ENCODE measurements around the gene CHCHD3. TPM values are rescaled to one million over a fixed set of nuclear protein-coding genes. Genes with fewer than 3 reads are reported as not detected.

The CHCHD3 gene
- total and polyA plus RNA-seq, 9 of the 15 experiments (the other 6 are each of a cell fraction or from before 2014, with no cell fraction given) = 66.2 to 279 (median 204) TPM

- no peak for DNase-seq (ENCODE audit: extremely low read depth in 1 of 4, low spot score in 3 of 4)
- Histone ChIP-seq H3K27ac (ENCODE audit: extremely low read depth, low read depth, low read length) (no peak overlapping the region), H3K4me3 (no peak overlapping the region), H3K4me1 (replicated peaks in 1 of 2; ENCODE audit: control insufficient read depth in 2 of 2, insufficient read depth in 2 of 2, low read length in 2 of 2) (no peaks in the 10 kb centered on the region), H3K9me1 (ENCODE audit: control insufficient read depth, insufficient read depth, low read length) (no peaks in the 10 kb centered on the region), H3K27me3 (ENCODE audit: control insufficient read depth in 2 of 2, insufficient read depth in 2 of 2, low read length in 2 of 2) (no peaks in the 10 kb centered on the region), H3K9me3 (replicated peaks; ENCODE audit: control insufficient read depth, insufficient read depth, low read depth, low read length) (no peaks in the 10 kb centered on the region), H3K36me3 (ENCODE audit: control insufficient read depth, insufficient read depth, low read length) (no peaks in the 10 kb centered on the region; the same call in 2 of the 3 replicates), H2AFZ (ENCODE audit: low read depth, low read length) (no peak overlapping the region), H3K79me2 (ENCODE audit: control insufficient read depth, insufficient read depth, low read length) (peaks cover 4% of the 10 kb centered on the region; the same call in 1 of the 3 replicates), H4K20me1 (replicated peaks; ENCODE audit: control insufficient read depth, insufficient read depth, low read length) (peaks cover 9% of the 10 kb centered on the region; the same call in 1 of the 2 replicates), H3K4me2 (ENCODE audit: insufficient read depth, low read length) (no peak overlapping the region), H3K9ac (ENCODE audit: insufficient read depth in 1 of 2, low read depth in 2 of 2, low read length in 2 of 2) (no peak overlapping the region)
- FAIRE-seq = no peak
- 100% methylated on average over 1 of the region's 1 CpG for WGBS (ENCODE audit: insufficient coverage, low coverage, missing lambda C conversion rate)
- no peak for TF ChIP-seq SIN3B (IDR thresholded peaks at IDR 0.05; ENCODE audit: low read depth)
- no peak for TF ChIP-seq HNRNPUL1 (IDR thresholded peaks at IDR 0.05; ENCODE audit: low read length)
- no peak for TF ChIP-seq MXI1 (IDR thresholded peaks at IDR 0.05; ENCODE audit: low read depth, low read length)
- no peak for TF ChIP-seq TAF15 (IDR thresholded peaks at IDR 0.05; ENCODE audit: low read depth, low read length)
- TF ChIP-seq SRF (CRISPR knock-in tag; IDR thresholded peaks at IDR 0.05) = no peak
- no peak for TF ChIP-seq SMAD4 (CRISPR knock-in tag; conservative IDR thresholded peaks at IDR 0.05)
- no peak for TF ChIP-seq PHTF2 (CRISPR knock-in tag; IDR thresholded peaks at IDR 0.05)
- ChIA-PET POLR2A (no interaction called here), CTCF (ENCODE audit: low intra/inter-chr PET ratio) (no interaction called here)
- in situ Hi-C loops (cut with MboI) = no loop called here
- intact Hi-C loops (cut with micrococcal nuclease) = loop anchor here (10.0 kb wide), 2 partner anchors 269 to 499 kb away; no protein-coding TSS in a partner anchor
- BruUV-seq (replicated peaks) = no TSS peak
- ATAC-seq = no peak
These were observed 146.3 kb downstream of the CHCHD3 start for GRCh38 chr7:132935608-132936007.

- Histone ChIP-seq H3K36me3 (ENCODE audit: control insufficient read depth, insufficient read depth, low read length) (no peaks in the 10 kb centered on the region; the same call in 2 of the 3 replicates), H3K79me2 (ENCODE audit: control insufficient read depth, insufficient read depth, low read length) (peaks cover 4% of the 10 kb centered on the region; the same call in 1 of the 3 replicates), H3K27ac (ENCODE audit: extremely low read depth, low read depth, low read length) (no peak overlapping the region), H3K4me2 (ENCODE audit: insufficient read depth, low read length) (no peak overlapping the region), H3K9me3 (replicated peaks; ENCODE audit: control insufficient read depth, insufficient read depth, low read depth, low read length) (no peaks in the 10 kb centered on the region), H2AFZ (ENCODE audit: low read depth, low read length) (no peak overlapping the region), H4K20me1 (replicated peaks; ENCODE audit: control insufficient read depth, insufficient read depth, low read length) (peaks cover 12% of the 10 kb centered on the region; the same call in 1 of the 2 replicates), H3K9ac (ENCODE audit: insufficient read depth in 1 of 2, low read depth in 2 of 2, low read length in 2 of 2) (no peak overlapping the region), H3K4me3 (no peak overlapping the region), H3K27me3 (ENCODE audit: control insufficient read depth in 2 of 2, insufficient read depth in 2 of 2, low read length in 2 of 2) (no peaks in the 10 kb centered on the region), H3K9me1 (ENCODE audit: control insufficient read depth, insufficient read depth, low read length) (no peaks in the 10 kb centered on the region), H3K4me1 (replicated peaks in 1 of 2; ENCODE audit: control insufficient read depth in 2 of 2, insufficient read depth in 2 of 2, low read length in 2 of 2) (no peaks in the 10 kb centered on the region)
- WGBS (ENCODE audit: insufficient coverage, low coverage, missing lambda C conversion rate) = 98% methylated on average over 2 of the region's 2 CpGs
- ChIA-PET POLR2A (no interaction called here), CTCF (ENCODE audit: low intra/inter-chr PET ratio) (no interaction called here)
- no TSS peak for BruUV-seq (replicated peaks)
- intact Hi-C loops (cut with micrococcal nuclease) (loop anchor here (10.0 kb wide), 2 partner anchors 271 to 501 kb away; no protein-coding TSS in a partner anchor), in situ Hi-C loops (cut with MboI) (no loop called here)
- no peak for ATAC-seq
- DNase-seq (ENCODE audit: extremely low read depth in 1 of 4, low spot score in 3 of 4) = no peak
- TF ChIP-seq SRSF3 (IDR thresholded peaks at IDR 0.05; ENCODE audit: insufficient read depth, low read length) (no peak), ZNF253 (CRISPR knock-in tag; conservative IDR thresholded peaks at IDR 0.05) (no peak), SMARCC2 (IDR thresholded peaks at IDR 0.05; ENCODE audit: low read depth) (no peak), CREB3 (tag; conservative IDR thresholded peaks at IDR 0.05; ENCODE audit: low read depth) (no peak)
- FAIRE-seq = no peak
These were observed 147.9 kb downstream of the CHCHD3 start for GRCh38 chr7:132934017-132934416.

Data from K562 (cell line).